ENCODE results near the gene SMTNL2.
"Not testable (repeated sequence)": the region's sequence is repeated elsewhere in the genome, so short reads cannot be mapped to it uniquely, and the experiment has no call there.

Gene SMTNL2

DNA sequence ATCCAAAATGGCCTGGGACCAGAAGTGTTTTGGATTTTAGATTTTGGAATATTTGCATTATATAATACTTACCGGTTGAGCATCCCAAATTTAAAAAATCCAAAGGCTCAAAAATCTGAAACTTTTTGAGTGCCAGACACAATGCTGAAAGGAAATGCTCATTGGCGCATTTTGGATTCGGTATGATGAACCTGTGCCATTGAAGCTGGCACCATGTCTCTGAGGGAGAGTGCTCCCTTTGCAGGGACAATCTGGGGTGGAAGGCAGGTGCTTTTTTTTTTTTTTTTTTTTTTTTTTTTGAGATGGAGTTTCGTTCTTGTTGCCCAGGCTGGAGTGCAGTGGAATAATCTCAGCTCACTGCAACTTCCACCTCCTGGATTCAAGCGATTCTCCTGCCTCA is 17.7 kb downstream of the SMTNL2 start:
- no peak for DNase-seq (ENCODE audit: low read depth)

DNA sequence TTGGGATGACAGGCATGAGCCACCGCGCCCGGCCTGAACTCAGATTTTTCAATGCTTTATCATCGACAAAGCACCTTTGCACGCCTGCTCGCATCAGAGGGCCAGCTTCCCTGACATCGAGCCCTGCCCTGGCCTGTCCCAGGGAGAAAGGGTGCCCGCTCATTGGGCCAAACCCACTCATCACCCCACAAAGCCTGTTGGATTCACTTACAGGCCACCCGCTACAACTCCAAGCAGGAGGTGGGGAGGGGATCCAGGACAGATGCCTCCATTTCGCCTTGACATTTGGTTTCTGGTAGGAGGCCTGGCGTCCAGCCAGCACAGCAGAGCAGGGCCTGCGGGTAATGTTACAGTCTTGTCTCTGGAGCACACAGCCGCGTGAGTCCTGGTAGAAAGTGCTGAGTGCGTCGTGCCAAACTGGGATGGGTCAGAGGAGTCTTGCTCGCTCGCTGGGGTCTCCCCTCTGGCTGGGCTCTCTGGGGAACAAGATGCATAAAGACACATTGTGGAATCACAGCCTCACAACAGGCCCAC is 19.8 kb downstream of the SMTNL2 start:
- no peak for DNase-seq (ENCODE audit: low read depth)

DNA sequence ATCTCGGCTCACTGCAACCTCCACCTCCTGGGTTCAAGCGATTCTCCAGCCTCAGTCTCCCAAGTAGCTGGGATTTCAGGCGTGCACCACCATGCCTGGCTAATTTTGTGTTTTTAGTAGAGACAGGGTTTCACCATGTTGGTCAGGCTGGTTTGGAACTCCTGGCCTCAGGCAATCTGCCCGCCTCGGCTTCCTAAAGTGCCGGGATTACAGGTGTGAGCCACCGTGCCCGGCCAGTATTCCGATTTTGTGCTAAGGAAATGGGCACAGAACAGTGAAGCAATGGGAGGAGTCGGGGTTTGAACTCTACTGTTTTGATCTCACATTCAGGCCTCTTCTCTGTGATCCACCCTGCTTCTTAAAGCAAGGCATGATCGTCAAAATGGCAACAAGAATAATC is 20.4 kb downstream of the SMTNL2 start:
- DNase-seq (ENCODE audit: low read depth) = not testable (repeated sequence)

DNA sequence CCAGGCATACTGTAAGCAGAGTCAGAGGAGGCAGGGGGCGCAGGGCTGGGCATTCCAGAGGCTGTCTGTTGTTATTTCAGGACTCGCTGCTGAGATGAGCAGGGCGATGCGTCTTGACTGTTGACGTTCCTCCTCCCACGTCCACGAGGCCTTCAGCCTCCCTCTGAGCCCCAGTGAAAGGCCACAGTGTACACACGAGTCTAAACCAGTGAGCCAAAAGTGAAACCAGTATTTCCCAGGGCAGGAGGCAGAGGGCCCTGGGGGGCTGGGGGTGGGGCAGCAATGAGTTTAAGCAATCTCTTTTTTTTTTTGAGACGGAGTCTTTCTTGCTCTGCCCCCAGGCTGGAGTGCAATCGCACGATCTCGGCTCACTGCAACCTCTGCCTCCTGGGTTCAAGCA is 21.5 kb downstream of the SMTNL2 start:
- no peak for DNase-seq (ENCODE audit: low read depth)

DNA sequence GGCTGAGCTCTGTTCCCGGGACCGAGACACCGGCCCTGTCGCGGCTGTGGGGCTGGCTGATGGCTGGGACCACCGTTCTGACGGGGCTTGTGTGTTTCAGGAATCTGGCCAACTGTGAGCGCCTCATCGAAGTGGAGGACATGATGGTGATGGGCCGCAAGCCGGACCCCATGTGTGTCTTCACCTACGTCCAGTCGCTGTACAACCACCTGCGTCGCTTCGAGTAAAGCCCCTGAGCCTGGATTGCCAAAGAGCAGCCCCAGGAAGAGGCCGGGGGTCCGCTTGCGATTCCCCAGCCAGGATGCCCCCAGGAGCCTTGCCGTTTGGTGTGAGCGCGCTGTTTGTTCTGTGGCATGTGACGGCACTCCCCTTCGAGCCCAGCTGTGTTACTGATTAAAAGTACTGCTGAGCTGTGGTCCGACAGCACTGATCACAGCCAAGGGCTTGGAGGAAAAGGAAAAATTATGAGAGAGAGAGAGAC is 23.0 kb downstream of the SMTNL2 start:
- DNase-seq (ENCODE audit: low read depth) = no peak

DNA sequence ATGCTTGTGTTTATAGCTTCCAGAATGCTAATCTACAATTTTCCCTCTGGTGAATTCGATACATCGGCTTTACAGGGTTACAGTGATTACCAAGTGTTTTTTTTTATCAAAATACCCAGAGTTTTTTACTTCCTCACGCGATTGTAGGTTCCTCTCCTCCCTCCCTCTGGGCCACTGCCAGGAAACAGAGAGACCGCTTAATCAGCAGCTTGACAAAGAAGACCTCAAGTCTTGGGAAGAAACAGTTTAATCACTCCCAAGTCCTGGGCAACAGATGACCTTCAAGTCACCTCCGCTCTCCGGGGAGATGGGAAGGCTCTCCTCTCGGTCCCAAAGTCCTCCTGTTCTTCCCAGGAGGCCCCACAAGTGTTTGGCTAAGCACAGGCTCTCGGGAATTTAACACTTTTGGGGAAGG is 23.5 kb downstream of the SMTNL2 start:
- no peak for DNase-seq (ENCODE audit: low read depth)

DNA sequence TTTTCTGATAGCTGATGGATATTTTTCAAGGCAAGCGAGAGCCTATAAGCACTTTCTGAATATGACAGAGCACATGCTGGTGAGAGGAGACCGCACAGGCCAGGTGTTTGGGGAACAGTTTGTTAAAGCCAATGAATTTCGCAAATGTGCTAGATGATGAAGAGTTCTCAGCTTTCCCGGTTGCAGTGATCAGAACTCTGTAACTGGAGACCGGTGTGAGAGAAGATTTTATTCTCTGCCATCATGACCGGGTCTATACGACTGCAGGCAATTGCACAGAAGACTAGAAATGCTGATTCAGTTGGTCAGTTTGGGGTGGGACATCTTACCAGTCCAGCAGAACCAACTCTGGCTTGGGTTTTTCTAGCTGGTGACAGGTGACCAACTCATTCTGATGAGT is 25.4 kb downstream of the SMTNL2 start:
- DNase-seq (ENCODE audit: low read depth) = no peak

DNA sequence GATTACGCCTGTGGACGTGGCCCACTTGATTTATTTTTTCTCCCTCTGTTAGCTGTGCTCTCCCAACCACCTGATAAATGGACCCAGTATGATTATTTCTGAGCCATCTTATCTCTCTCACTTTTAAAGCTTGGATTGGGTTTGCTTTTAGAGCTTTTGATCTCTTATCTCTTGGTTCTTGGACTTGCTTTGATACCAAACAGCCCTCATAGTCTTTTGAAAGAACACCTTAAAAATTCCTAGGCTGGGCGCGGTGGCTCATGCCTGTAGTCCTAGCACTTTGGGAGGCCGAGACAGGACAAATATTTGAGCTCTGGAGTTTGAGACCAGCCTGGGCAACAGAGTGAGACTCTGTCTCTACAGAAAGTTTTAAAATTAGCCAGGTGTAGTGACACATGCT is 25.8 kb downstream of the SMTNL2 start:
- no peak for DNase-seq (ENCODE audit: low read depth)

DNA sequence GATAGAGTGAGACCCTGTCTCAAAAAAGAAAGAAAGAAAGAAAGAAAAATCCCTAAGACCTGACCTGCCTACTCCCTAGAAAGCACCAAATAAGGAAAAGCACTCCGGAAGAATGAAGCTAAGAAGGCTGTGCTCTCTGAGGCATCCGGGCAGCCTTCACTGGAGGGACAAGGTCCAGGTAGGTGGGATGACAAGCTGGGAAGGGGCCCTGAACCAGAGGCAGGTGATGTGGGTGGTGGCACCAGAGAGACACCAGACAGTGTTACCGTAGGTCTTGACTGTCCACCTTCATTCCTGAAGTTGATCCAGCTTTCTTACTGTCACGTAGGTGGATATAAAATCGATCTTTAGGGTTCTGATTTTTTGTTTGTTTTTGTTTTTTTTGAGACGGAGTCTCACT is 26.3 kb downstream of the SMTNL2 start:
- DNase-seq (ENCODE audit: low read depth) = no peak

DNA sequence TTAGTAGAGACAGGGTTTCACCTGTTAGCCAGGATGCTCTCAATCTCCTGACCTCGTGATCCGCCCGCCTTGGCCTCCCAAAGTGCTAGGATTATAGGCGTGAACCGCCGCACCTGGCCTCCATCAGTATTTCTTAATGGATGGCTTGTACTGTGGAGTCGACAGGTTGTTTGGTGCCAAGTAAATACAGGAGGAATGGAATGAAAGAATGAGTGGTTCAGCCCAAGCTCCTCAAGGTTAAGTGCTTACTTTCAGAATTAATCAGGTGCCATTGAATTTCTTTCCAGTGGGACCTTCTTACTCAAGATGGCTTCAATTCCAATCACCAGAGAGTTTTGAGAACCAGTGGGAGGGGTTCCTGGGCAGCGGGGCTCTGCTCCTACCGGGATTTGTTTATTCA is 32.1 kb downstream of the SMTNL2 start:
- no peak for DNase-seq (ENCODE audit: low read depth)

DNA sequence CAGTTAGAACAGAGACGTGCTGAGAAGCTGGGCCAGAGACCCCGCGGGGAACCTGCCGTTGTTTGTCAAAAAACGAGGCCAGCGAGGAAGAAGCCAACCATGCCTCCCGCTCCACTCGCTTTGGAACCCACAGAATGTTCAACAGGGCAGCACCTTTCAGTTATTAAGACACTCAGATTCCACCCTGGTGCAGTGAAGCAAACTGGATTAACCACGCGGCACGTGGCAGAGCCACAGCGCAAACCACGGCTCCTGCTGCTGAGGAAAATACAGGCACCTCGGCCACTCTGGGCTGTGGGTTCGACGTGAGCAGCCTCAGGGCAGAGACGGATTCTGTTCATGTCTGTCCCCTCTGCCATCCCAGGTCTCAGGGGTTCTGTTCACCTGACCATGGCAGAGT is 32.8 kb downstream of the SMTNL2 start:
- DNase-seq (ENCODE audit: low read depth) = no peak

DNA sequence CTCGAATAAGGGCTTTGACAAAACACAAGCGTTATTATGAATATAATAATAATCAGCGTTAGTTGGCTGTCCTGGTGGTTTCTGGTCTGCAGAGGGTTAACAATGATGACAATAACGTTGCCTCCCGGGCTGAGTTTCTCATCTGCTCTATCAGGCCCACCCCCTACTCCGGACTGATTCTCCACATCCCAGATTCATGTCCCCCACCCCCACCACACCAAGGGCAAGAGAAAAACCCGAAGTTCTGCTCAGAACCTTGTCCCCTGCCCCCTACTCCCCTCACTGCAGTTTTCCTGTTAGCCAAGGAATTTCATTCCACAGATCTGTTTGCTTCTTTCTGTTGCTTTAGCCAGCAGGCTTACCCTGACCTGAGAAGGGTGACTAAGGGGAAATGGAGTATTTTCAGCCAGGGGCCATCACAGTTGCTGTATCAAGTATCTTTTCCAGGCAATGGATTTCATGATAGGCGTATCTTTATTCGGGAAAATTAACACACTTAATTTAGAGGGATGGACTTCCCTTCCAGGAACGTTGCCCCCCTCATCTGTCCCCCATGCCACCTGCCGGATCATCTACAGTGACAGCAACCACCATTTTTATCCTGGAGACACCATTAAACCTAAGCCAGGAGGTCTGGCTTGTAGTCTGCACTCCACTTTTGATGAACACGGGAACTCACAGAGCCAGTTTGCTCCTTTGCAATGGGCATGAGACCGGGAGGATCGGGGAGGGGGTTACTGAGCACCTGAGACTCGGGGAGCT is 33.4 kb downstream of the SMTNL2 start:
- DNase-seq (ENCODE audit: low read depth) = no peak

DNA sequence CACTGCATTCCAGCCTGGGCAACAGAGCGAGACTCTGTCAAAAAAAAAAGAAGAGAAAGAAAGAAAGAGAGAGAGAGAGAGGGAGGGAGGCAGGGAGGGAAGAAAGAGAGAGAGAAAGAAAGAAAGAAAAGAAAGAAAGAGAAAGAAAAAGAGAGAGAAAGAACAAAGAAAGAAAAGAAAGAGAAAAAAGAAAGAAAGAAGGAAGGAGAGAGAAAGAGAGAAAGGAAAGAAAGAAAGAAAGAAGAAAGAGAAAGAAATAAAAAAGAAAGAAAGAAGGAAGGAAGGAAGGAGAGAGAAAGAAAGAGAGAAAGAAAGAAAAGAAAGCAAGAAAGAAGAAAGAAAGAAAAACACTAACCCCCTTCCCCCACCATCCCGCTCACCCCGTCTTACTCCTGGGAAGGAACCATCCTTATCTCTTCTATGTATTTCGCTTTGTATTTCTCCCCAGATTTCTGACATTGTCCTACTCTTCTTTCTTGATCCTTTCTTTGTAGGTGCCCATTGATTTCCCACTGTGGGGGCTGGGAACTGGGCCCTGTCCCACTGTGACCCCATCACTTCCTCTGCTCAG is 36.3 kb downstream of the SMTNL2 start:
- DNase-seq (ENCODE audit: low read depth) = no peak

DNA sequence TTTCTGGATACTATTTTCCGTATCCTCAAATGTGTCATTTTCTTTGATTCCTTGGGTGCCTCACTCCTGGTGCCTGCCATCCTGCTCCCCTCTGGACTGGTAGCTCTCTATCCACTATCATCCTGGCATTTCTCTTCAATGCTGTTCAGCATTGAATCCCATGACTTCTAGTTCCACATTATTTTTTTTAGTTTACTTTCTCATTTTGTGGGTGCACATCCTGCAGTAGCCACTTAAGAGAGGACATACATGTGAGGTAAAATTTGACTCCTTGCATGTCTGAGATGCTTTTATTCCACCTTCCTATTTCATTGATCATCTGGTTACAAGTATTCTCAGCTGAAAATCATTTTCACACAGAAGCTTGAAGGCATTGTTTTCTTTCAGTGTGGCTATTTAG is 38.0 kb downstream of the SMTNL2 start:
- DNase-seq (ENCODE audit: low read depth) = no peak

DNA sequence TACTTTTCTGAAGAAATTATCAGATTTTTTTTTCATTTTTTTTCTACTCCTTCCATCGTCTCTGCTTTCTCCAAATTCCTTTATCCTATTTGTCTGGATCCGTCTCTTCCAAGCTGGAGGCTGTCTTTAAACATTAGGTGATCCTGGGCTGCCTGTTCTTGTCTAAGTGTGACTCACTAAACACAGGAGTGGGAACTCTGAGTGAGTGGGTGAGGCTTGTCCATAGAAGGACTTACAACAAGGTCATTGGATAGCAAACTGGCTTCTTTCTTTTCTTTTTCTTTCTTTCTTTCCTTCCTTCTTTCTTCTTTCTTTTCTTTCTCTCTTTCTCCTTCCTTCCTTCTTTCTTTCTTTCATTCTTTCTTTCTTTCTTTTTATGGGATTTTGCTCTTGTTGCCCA is 38.9 kb downstream of the SMTNL2 start:
- DNase-seq (ENCODE audit: low read depth) = no peak

DNA sequence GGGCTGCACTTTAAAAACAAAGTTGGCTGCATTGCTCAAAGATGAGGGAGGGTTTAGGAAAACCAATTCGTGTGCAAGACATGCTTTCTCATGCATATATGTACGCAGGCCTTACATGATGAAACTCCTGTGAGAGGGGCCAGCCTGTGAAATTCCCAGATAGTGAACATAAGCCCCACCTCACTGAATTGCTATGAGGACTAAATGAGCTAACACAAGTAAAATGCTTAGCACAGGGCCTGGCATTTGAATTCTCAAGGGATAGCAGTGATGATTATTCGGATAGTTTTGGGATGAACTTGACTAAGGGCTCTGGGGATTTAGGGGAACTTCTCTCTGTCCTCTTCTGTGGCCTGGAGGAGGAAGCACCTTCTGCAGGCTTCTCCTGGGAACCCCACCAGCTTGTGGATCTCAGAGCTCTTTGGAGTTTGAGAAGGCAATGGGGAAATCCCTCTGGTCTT is 40.2 kb downstream of the SMTNL2 start:
- DNase-seq (ENCODE audit: low read depth) = not testable (repeated sequence)

DNA sequence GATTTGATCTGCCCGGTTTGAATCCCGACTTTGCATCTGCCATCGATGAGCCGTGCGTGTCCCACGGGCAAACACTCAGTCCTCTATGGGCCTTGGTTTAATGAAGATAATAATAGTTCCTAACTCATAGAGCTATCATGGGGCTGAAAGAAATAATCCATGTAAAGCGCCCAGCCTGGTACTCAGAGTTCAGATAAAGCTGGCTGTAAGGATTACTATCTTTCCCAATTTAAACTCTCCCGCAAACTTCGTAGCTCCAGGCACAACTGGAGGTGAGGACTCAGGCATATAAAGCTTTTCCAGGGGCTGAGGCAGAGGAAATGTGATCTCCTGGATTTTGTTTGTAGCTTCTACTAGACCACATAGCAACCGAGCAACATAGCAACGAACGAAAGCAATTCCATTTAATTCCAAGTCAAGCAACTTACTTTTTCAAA is 40.9 kb downstream of the SMTNL2 start:
- DNase-seq (ENCODE audit: low read depth) = no peak

DNA sequence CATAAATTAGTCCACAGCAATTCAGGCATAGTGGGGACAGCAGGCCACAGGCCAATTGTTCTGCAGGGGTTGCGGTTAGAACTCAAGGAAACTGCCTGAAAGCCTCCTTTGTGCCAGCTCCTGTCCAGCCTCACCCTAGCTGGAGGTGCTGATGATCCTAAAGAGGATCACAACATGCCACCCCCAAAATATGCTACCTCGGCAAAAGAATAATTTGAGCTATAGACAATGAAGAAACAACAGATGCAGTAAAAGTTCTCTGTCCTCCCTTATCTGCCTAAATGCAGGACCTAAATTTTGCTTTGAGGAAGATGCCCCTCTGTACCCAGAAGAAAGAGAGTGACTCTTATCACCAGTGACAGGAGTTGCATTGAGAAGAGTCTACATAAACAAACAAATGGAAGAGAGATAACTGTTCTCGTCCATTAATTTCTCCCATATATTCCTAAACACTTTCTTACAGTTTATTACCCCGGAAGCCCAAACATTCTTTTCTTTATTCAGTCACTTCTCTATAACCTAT is 42.5 kb downstream of the SMTNL2 start:
- no peak for DNase-seq (ENCODE audit: low read depth)

DNA sequence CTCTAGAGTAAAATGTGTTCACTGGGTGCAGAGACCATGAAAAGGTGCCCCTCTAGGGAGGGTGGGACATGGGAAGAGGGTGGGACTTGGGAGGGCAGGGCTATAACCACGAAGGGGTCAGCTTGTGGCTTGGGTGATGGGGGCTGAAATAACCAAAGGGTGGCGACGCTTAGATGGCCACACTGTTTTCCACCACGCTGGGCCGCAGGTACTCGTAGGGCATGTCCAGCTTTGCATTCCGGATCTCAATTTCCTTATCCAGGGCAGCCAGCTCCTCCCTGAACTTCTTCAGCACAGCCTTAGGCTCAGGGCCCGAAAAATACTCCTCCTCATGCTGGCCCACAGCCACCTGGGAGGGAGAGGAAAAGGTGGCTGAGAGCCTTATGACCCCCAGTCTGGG is 47.1 kb downstream of the SMTNL2 start:
- DNase-seq (ENCODE audit: low read depth) = no peak

DNA sequence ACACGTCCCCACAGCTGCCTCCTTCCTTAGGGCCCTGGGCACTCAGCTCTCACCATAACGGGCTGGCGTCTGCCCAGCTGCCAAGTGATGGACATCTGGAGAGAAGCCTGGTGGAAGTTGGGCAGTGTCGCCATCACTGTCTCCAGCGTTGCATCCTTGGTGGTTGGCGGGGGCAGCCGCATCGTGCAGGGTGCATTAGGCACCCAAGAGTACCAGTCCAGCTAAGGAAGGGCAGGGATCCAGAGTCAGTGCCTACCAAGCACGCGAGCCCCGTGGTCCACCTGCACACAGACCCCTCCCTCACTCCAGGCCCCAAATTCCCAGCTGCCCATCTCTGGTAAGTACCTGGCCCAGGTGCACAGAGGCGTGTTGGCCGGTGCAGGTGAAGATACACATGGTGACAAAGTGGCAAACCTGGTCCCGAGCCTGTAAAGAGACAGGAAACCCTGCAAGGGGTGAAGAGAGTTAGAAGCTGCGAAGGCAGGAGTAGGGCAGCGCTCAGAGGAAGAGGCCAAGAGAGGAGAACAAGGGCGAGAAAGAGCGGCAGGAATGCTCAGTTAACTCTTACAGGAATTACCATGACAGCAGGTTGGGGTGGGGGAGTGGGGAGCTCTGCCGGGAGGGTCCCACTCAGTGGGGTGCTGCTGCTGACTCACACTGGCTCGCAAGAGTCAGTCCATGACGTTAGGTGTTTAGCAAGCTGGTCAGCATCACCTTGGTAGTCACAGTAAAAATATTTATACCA is 47.7 kb downstream of the SMTNL2 start:
- DNase-seq (ENCODE audit: low read depth) = no peak

DNA sequence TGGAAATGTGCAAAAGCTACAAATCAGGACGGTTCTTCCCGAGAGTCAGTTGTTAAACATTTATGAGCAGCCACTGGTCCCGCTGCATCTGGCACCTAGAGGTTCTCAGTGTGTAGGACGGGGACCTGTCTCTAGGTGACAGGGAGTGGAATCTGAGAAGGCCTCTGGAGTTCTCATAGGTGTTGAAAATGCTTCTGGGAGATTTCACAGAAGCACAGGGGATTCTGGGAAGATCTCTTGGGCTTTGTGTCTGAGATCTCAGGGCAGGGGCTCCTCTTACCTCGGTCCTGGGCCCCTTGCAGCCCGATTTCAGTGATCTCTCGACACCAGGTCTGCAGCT is 48.2 kb downstream of the SMTNL2 start:
- DNase-seq (ENCODE audit: low read depth) = no peak

DNA sequence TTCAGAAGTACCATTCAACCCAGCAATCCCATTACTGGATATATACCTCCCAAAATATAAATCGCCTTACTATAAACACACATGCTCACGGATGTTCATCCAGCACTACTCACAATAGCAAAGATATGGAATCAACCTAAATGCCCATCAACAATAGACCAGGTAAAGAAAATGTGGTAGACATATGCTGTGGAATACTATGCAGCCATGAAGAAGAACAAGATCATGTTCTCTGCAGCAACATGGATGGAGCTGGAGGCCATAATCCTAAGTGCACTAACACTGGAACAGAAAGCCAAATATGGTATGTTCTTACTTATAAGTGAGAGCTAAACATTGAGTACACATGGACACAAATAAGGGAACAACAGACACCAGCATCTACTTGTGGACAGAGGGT is 49.3 kb downstream of the SMTNL2 start:
- no peak for DNase-seq (ENCODE audit: low read depth)

DNA sequence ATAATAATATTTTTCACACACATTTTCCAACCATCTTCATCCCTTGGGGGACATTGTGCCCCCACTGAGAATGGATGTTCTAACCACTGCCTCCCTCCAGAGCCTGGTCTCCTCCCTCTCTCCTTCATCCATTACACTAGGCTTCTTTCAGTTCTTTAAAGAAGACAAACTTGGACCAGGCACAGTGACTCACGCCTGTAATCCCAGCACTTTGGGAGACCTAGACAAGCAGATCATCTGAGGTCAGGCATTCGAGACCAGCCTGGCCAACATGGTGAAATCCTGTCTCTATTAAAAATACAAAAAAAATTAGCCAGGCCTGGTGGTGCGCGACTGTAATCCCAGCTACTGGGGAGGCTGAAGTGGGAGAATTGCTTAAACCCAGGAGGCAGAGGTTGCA is 50.6 kb downstream of the SMTNL2 start:
- DNase-seq (ENCODE audit: low read depth) = no peak

Measured in stimulated activated CD8-positive, alpha-beta memory T cell treated with anti-CD3 and anti-CD28 coated beads, Interleukin-12 subunit alpha, Interleukin-12 subunit beta, amount 100 ng/mL, for 1 hour (primary cell).